Measurements from ENCODE around the gene PYHIN1.
A peak's percentile ranks its signal among the peaks of the same experiment; 100 is the strongest.

PYHIN1 gene

DNA sequence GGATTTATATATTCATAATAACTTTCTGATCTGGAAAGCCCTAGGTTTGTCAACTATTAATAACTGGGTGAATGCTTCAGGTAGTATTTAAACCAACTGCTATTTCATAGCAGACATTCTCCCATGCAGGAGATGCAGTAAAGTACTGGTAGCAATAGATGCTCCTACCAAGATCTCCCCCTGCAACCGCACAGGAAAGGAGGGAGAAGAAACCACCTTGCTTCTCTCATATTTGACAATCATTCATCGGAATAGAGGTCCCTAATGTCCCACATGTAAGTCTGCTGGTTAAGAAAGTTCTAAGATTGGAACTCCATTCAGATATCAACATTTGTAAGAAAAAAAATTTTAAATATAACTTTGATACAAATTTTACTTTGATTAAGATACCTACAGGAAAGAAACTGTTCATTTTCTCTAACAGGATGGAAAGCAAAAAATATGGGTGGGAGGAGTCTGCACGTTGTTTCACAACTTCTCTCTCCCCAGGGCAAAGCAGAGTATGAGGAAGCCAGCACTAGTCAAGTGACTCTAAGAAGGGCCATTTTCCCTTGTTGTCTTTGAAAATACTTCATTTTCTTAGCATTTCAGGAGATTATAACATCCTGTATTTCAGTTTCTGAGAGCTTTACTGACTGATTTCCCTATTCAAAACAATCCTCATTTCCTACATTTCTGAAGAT is at the start of gene PYHIN1:
Gene PYHIN1, plus strand, starts transcription at position 498 of the 683 bp plus-strand sequence. CDS start 5,359 bp downstream, outside the sequence.
- no peak for DNase-seq (ENCODE audit: low read depth in 3 of 3)

DNA sequence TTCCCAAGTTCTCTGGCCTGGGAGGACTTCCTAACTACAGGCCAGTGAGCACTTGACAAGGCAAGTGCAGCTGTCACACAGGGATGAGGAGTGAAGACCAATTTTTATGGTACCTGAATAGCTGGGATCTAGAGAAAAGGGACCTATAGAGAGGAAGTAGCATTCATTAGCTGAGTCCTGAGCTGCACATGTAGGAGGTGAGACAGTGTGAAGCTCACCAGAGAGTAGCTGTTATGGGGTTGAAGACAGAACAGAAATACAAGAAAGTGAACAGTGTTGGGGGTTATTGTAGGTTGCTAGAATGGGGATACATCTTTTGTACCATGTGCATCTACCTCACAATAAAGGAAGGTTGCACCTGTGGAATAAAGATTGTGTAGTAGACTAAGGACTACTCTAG is 37.7 kb upstream of the PYHIN1 start:
- DNase-seq (ENCODE audit: low read depth in 3 of 3): no peak

DNA sequence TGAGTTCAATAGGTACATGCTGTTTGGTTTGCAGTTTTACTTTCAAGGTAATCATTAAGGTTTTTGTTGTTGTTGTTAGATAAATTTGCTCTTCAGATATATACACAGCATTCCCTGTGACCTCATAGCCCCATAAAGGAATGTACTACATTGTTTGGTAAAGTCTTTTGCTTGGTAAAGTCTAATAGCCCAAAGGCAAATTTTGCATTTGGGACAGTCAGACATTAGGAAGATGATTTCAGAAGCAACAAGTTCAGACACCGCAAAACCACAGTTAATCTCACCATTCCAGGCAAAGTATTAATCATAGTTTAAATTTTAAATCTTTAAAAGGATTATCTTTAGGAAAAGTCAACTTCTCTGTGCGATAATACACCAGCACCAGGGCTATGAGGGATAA is 32.6 kb upstream of the PYHIN1 start:
- DNase-seq (ENCODE audit: low read depth in 3 of 3): no peak

DNA sequence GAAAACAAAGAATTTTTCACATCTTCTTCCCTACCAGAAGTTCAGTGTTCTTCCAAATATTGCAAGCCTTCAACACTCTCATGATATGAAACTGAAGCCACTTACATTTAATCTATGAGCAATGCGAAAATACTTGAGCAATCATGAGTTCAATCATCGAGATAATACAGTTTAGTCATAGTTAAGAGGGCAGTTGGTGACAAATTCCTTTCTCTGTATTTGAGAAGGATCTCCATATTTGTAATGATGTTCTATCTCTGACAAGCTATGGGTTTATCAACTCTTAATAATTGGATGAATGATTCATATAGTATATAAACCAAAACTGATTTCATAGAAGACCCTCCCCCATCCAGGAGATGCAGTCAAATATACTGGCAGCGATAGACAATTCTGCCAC is 29.7 kb upstream of the PYHIN1 start:
- DNase-seq (ENCODE audit: low read depth in 3 of 3): no peak

DNA sequence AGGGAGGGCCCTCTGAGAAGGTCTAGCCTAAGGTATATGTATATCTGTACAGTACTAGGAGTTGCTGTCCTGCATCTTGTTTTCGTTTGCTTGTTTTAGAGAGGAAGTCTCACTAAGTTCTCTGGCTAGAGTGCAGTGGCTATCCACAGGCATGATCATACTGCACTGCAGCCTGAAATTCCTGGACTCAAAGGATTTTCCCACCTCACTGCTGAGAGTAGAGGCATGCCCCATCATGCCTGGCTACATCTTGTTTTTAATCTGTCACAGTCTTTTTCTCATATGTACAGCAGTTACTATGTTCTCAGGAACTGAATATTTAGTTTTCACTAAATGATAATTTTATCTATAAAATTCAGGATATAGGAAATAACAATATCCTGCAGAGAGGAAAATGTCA is 15.3 kb upstream of the PYHIN1 start:
- DNase-seq (ENCODE audit: low read depth in 3 of 3): no peak

DNA sequence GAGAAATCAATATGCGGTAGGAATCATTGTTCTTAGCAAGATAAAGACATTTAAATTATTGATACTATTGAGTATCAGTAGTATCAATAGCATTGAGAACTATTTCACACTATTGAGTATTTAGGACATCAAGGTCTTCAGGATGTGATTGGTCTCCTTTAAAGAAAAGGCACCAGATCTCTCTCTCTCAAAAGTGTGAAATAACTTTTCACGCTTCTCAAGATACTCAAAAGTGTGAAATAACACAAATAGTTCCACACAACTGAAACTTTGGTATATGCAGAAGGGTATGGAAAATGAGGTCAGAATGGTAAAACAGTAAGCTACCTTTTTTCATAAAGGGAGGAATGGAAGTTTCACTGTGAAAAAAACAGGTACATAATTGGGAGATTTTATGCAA is 6.7 kb upstream of the PYHIN1 start:
- no peak for DNase-seq (ENCODE audit: low read depth in 3 of 3)

DNA sequence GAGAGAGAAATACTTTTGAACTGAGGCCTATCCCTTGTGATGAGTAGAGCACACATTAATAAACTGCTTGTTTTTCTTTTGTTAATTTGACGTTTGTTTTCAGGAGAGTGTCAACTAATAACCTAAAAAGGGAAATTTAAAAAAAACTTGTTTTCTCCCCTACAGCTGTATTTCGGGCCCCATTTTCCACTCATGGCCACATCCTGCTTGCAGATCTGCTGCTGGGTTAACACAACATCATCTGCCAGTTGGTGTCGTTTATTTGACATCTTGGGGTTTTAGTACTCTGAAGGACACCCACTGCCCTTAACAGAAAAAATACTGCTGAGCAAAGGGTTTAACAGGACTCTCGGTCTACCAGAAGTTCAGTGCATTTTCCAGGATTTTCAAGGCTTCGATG is 848 bp upstream of the PYHIN1 start:
- DNase-seq (ENCODE audit: low read depth in 3 of 3): peak in 1 of 3 experiments; percentile 7

DNA sequence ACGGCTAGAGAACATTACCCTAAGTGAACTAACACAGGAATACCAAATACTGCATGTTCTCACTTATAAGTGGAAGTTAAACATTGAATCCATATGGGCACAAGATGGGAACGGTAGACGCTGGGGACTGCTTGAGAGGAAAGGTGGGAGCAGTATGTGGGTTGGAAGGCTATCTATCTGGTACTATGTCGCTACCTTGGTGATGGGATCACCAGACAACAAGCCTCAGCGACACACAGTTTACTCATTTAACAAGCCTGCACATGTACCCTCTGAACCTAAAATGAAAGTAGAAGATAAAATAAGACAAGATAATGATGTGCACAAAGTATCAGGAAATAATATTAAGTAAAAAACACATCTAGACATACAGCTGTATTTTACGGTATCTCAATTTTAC is 819 bp downstream of the PYHIN1 start:
- no peak for DNase-seq (ENCODE audit: low read depth in 3 of 3)

DNA sequence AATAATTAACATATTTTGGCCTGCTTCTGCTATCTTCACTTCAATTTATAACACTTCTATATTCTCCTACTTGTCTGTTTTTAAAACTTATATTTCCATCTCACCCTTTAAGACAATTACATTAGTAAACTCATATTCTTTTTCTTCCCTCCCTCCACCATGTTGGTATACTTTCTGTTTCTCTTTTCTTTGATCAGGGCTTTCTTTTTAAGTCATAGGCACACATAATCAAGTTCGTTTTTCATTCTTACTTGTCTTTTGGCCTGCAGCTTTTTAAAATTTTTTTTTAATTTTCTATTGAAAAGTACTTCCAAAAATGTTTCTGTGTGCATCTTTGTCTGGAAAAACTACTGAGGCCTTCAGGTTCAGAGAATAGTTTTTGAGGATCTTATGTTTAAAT is 2.3 kb downstream of the PYHIN1 start:
- no peak for DNase-seq (ENCODE audit: low read depth in 3 of 3)

DNA sequence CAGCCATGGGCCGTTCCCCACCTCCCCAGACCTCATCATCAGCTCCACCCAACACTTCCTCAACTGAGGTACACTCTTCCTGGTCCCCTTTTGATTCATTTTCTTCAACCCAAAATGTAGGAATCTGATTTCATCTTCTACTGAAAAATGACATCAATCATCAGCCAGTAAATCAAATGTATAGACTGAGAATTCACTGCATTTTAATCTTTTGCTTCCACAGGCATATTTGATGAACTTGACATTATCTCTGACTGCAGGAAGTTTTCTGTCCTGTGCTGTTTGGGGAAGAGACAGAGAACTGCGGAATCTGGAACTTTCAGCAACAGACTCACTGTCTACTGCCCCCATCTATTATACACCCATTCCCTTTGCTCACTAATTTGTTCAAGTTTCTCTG is 7.8 kb downstream of the PYHIN1 start:
- DNase-seq (ENCODE audit: low read depth in 3 of 3): no peak

DNA sequence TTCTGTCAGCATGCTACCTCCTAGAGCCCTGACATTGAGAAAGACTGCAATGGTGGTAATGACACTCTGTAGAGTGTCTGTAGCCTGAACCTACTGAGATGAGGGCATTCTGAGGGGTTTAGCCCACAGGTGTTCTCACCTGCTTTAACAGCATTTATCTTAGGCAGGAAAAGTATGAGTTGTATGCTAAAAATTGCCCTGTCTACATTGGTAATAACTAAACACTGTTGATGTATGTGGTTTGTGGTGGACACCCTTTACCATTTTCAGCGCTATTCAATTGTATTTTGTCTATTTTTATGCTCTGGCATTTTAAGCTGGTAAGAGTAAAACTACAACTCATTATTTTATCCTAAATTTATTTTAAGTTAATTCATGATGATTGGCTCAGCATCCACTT is 10.0 kb downstream of the PYHIN1 start:
- no peak for DNase-seq (ENCODE audit: low read depth in 3 of 3)

DNA sequence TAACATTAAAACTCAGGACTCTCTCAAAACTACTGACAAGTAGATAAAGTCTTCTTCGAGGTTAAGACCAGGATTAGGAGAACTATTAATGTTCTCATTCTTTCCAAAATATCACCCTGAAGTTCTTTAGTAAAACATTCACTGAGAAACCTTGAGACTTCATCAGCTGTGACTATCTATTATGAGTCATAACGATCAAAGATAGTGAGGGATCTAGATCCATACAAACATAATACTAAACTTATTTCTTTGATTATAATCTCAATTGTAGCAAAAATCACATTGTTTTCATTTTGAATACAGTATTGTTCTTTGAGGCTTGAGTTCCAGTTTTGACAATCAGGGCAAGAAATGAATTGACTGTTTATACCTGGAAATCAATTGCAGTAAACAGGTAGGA is 11.1 kb downstream of the PYHIN1 start:
- no peak for DNase-seq (ENCODE audit: low read depth in 3 of 3)

DNA sequence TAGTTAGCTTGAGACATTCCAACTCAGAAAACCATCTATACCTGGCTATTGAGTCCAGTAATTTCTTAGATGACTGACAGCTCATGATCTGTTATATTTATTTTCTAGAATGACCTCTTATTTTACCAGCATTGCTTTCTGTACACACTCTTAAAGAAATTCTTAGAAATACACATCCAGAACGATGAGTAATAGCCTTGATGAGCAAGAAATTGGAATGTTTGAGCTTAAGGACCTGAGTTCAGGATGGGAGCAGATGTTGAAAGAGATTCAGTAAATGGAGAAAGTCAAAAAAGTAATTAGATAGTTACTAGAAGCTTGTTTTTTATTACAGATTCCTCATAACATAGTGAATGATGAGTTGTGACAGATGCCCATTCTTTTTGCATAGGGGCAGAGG is 11.7 kb downstream of the PYHIN1 start:
- DNase-seq (ENCODE audit: low read depth in 3 of 3): no peak

DNA sequence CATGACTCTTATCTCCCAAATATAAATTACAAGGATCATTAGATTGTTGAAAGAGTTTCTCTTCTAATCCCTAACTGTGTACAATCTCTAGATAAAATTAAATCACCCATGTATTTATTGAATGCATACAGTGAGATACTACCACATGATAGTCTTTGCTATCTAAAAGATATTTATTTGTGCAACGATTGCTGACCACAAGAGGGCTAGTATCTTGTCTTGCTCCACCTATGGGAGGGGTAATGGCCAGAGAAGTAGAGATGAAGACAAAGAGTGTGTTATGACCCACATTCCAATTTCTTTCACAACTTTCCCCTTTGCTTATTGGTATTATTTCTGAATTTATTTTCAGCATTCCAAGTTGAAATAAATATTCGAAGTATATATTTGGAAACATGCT is 13.7 kb downstream of the PYHIN1 start:
- no peak for DNase-seq (ENCODE audit: low read depth in 3 of 3)

DNA sequence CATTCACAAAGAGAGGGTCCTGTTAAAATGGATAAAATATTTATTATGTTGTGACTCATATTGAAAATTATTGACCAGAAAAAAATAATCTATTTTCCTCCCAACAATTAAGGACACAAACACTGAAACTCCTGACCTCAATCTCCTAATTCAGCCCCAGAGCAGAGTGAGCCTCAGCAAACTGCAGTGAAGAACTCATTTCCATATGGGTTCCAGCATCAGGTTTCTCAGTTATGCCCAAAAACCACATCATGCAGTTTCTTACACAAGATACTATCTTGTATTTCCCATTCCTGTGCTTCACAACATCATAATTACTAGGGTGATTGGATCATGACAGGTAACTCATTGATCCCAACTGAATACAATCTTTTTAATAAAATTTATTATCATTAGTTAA is 15.4 kb downstream of the PYHIN1 start:
- DNase-seq (ENCODE audit: low read depth in 3 of 3): no peak

DNA sequence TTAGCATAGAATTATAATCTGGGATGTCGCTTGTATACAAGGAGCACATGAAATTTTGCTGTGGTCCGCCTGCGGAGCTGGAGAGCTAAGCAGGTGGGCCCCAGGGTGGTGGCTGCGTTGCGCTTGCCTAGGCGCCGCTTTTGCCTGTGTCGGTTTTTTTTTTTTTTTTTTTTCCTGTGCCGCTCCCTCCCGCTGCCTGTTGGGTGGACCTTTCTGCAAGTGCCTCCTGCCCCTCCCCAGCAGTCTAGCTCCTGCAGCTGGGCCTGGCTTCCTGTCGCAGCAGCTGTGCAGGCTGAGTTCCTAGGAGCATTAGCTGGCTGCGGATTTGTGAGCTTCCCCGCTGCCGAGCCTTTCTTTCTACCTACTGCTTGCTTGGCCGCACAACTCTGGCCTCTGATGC is 20.6 kb downstream of the PYHIN1 start:
- DNase-seq (ENCODE audit: low read depth in 3 of 3): no peak

DNA sequence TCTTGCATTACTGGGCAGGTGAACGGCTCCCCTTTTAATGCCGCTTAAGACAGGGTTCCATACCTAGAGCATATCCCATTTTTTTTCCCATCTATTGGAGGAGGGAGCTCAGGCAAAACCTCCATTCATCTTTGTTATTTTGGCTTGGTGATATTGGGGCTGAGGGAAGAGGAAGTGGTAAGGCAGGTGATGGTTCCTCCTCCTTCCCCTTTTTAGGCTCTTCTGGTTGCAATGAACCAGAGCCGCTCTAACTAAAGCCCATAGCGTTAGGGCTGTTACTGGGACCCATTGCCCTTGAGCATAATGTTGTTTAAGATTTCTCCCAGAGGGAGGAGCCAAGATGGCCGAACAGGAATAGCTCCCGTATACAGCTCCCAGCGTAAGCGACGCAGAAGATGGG is 21.1 kb downstream of the PYHIN1 start:
- no peak for DNase-seq (ENCODE audit: low read depth in 3 of 3)

DNA sequence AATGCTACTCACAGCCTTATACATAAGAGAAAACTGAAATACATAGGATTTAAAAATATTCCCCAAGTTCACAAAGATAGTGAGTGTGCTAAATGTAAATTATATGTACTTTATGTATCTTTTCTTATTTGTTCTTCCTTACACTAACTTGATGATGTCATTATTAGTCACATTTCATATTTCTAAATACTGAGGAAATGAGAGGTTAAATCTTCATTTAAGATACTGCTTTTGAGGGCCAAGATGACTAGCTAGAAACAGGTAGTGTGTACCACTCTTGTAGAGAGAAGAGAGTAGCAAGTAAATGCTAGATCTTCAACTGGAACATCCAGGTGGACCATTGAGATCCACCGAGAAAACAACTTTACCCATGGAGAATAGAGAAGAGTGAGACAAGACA is 29.8 kb downstream of the PYHIN1 start:
- DNase-seq (ENCODE audit: low read depth in 3 of 3): no peak

DNA sequence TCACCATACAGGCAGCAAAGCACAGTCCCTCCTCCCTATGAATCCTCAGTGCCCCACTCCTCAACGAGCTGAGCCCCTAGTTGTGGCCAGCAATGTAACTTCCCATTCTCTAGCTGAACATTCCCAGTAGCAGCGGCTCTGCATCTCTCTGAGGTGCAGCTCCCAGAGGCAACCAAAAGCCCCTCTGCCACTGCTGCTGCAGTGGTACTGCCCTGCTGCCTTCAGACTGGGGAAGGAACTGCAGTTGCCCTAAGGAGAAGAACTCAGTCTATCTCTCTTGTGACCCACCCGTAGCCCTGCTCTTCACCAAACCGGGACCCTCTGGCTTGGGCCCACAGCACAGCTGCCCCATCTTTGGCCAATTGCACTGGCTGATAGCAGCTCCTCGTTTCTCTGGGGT is 31.6 kb downstream of the PYHIN1 start:
- no peak for DNase-seq (ENCODE audit: low read depth in 3 of 3)

DNA sequence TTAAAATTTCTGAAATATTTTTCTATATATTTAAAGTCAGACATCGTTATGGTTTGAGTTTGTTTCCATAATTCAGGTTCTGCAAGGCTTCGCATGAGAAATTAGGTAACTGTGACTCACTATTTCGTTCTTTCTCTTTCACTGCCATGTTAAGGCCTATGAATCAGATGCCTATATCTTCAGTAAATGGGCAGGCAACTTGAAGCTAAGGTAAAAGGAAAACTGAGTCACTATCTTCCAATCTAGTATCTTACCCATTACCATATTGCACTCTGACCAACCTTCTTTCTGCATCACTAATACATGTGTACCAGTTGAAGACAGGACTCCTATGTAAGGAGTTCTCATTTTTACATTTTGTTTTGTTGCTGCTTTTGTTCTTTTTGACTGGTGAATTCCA is 37.8 kb downstream of the PYHIN1 start:
- no peak for DNase-seq (ENCODE audit: low read depth in 3 of 3)

DNA sequence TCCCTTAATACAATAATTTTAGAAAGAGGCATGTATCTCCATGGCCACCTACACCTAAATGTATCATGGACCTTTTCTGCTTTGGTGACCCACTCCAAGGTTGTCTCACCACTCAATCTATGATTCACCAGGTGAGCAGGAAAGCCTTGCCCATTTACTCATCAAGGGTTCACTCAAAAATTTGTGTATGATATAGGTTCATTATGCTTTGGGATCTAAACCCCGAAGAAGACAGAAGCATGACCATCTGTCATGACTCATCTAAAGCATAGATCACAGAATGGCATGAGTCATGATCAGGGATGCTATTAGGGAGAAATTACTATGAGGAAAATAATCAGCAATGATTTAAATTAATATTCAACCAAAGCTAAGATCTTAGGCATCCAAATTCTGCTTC is 38.5 kb downstream of the PYHIN1 start:
- no peak for DNase-seq (ENCODE audit: low read depth in 3 of 3)

DNA sequence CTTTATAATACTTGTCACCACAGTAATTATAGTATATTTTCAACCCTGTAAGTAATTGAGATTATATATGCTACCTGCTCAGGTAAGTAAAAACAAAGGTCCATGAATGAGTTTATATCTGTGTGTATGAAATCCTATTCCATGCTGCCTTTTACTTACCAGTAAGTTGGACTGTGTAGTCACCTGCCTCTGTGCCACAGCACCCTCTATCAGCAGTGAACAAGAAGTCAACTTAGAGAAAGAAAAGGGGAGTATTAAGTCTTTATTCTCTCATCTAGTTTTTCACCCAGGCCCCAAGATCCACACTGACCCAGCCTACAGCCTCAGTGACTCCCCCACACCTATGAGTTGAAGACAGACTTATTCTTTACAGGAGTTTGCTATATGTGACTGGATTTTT is 41.5 kb downstream of the PYHIN1 start:
- no peak for DNase-seq (ENCODE audit: low read depth in 3 of 3)

DNA sequence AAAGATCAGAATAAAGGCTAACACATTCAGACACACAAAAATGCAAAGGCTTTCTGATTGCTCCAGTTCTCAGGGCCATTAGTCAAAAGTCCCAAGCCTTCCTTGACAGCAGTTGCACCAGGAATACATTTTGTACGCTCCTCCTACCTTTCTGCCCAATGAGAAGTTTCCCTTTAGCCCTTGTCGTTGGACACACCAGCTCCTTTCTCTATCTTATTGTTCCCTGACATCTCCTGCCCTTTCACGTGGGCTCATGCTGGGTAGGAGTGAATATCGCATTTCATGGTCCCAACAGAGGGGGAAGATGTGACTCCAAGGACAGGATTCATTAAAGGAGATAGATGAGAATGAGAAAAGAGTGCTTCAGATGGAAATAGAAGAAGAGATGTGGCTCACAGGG is 44.9 kb downstream of the PYHIN1 start:
- DNase-seq (ENCODE audit: low read depth in 3 of 3): no peak

DNA sequence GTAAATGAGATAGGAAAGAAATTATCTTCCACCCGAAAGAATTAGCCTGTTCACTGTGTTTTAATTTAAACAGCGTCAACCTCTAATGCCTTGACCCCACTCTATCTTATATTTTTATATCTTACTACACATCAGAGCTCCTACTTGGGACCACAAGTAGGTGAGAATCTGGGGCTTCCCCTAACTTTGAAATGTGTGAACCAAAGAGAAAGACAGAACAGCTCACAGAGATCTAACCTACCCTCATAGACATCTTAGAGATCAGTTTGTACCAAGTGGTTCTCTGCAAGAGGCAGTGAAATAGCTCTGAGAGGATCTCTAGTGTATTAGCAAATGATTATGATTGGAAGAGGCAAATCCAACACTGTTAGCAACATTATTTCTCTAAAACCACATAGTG is 47.4 kb downstream of the PYHIN1 start:
- DNase-seq (ENCODE audit: low read depth in 3 of 3): no peak

All from stimulated activated CD4-positive, alpha-beta T cell treated with anti-CD3 and anti-CD28 coated beads, TNF-alpha, amount 100 ng/mL, for 24 hours (primary cell).